GM12801 (cell line): ENCODE measurements around the gene TNFRSF11A.

Experiments used
- CTCF ChIP-seq: IDR thresholded peaks from one replicate; pipeline ENCODE4 v1.5.1; 2011; ENCODE audit warnings: control low read depth; ENCODE audit not compliant: insufficient read length; ENCODE audit errors: extremely low read depth

TNFRSF11A gene

GRCh38 chr18:62284637-62285036, 40.5 kb upstream of the TNFRSF11A start:
- TF ChIP-seq CTCF, result no peak

DNA sequence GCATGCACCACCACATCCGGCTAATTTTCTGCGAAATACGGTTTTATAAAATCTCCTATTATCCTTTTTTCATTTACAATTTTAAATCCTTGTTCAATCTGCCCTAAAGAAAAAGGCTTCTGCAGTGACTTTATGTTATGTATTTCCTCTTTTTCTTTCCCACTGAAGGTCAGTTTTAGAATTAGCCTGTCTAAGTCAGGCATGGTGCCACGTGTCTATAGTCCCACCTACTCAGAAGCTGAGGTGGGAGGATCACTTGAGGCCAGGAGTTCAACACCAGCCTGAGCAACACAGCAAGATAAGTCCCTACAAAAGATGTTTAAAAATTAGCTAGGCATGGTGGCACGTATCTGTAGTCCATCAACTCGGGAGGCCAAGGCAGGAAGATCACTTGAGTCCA, 39.8 kb upstream of the TNFRSF11A start:
- TF ChIP-seq CTCF, result no peak

GRCh38 chr18:62287781-62288664, 37.1 kb upstream of the TNFRSF11A start:
- no peak for TF ChIP-seq CTCF

DNA sequence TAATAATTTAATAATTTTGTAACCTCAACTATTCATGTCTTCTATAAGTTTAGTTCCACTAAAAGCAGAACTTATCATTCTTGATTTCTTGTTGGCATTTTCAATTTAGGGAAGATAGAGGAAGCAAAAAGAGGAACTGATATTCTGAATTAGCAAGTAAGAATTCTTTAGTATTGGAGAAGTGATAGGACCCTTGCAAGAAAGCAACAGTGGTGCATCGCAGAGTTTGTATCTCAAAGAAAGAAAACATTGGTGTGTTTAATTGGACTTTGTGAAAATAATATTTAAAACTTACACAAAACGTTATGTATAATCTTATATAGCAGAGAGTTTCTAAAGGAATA, 36.5 kb upstream of the TNFRSF11A start:
- TF ChIP-seq CTCF, result no peak

DNA sequence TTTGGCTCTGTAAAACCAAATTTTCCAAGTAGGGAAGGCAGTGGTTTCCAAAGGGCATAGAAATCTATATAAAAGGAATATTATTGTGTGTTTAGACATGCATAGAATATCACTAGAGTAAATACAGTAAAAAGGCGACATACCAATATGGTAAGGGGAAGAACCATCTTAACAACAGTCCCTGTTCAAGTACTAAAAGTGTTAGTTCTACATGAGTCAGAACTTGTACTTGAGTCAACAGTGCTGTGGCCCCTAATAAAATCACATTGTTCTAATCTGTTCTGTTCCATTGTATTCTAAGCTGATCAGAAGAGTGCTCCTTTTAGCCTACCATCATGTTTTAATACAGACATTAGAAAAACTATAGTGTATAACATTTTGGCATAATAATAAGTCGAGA, 36.1 kb upstream of the TNFRSF11A start:
- TF ChIP-seq CTCF, result no peak

- no peak for TF ChIP-seq CTCF
Measured at GRCh38 chr18:62294073-62294472, 31.0 kb upstream of the TNFRSF11A start.

- TF ChIP-seq CTCF, result no peak
Measured at GRCh38 chr18:62300359-62300963, 24.6 kb upstream of the TNFRSF11A start.
